Activated CD8-positive, alpha-beta T cell treated with anti-CD3 and anti-CD28 coated beads for 36 hours (primary cell): ENCODE measurements around the gene POLR2H. TPM values are rescaled to one million over a fixed set of nuclear protein-coding genes. Genes with fewer than 3 reads are reported as not detected.

Source experiments
- ATAC-seq: fragments of 200-7000 bp; cut with Tn5 transposase; one replicate; pipeline ENCODE4 v1.10.0; 2021; ENCODE audit warnings: mild to moderate bottlenecking, moderate library complexity
- CTCF ChIA-PET: fragments of 350-600 bp; sonication (Branson Sonifier 250); formaldehyde crosslinking; loops from one replicate; lab custom pipeline; 2021; ENCODE audit warnings: antibody characterized with exemption; lab: Charles Lee
- POLR2A ChIA-PET: fragments of 350-600 bp; sonication (Branson Sonifier 250); formaldehyde crosslinking; loops from one replicate; lab custom pipeline; 2021; ENCODE audit warnings: antibody characterized with exemption; lab: Charles Lee
- DNase-seq: peaks from one replicate; pipeline ENCODE4 v3.0.0-alpha.2; 2020
- H3K27ac Mint-ChIP-seq: one replicate; pipeline ENCODE4 v1.8.0; 2021; ENCODE audit warnings: mild to moderate bottlenecking, mixed read lengths
- H3K27me3 Mint-ChIP-seq: one replicate; pipeline ENCODE4 v1.8.0; 2021; ENCODE audit warnings: mixed read lengths
- H3K36me3 Mint-ChIP-seq: one replicate; pipeline ENCODE4 v1.8.0; 2021; ENCODE audit warnings: low read depth, mixed read lengths
- H3K4me1 Mint-ChIP-seq: one replicate; pipeline ENCODE4 v1.8.0; 2021; ENCODE audit warnings: low read depth, mixed read lengths
- H3K4me3 Mint-ChIP-seq: one replicate; pipeline ENCODE4 v1.8.0; 2021; ENCODE audit warnings: mild to moderate bottlenecking, moderate library complexity, mixed read lengths
- H3K9me3 Mint-ChIP-seq: one replicate; pipeline ENCODE4 v1.8.0; 2021; ENCODE audit warnings: mixed read lengths
- CTCF ChIP-seq: fragments of 200-600 bp; IDR thresholded peaks from one replicate; pipeline ENCODE4 v1.8.0; 2022; ENCODE audit warnings: antibody characterized with exemption, mild to moderate bottlenecking
- intact Hi-C: fragments of 100-400 bp; cut with micrococcal nuclease; formaldehyde crosslinking; loops from one replicate; pipeline ENCODE4 v1.10.0; 2022
- total RNA-seq, 2 experiments: library from RNA; stranded (reverse); gene quantifications; one replicate each; pipeline ENCODE4 v1.2.3, GENCODE V29; 2021

Gene POLR2H
- total RNA-seq, 2 experiments from 2014 or later = 166 to 169 TPM

DNA sequence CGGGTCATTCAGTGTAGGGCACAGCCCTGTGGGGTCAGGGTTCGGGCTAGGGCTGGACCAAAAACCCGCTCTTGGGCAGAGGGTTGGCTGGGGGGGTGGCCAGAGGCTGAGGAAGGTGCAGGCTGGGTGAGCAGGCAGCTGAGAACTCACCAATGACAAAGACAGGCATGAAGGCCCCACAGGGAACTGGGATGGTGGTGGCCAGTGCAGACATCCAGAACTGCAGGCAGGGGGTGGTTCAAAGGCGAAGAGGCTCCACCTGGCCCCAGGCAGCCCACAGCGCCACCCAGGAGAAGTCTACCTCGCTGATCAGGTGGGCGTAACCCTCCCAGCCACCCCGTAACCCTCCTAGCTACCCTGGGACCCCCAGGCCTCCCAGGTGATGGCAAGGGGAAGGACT is 6.8 kb upstream of the POLR2H start:
- Mint-ChIP-seq H3K36me3 (no peaks in the 10 kb centered on the region), H3K4me1 (peaks cover 4% of the 10 kb centered on the region), H3K9me3 (no peaks in the 10 kb centered on the region), H3K4me3 (no peak overlapping the region), H3K27ac (no peak overlapping the region), H3K27me3 (no peaks in the 10 kb centered on the region)
- DNase-seq (no peak), ATAC-seq (no peak)
- CTCF ChIA-PET = interaction anchor here (0.9 to 3.1 kb wide), 9 partner anchors 9 to 202 kb away, joined by 3 to 25 read pairs (median 6); partner anchors contain the start of gene FAM131A
- TF ChIP-seq CTCF = no peak
- intact Hi-C loops = no loop called here
- POLR2A ChIA-PET = interaction anchor here (0.6 to 2.0 kb wide), 3 partner anchors 16 to 1045 kb away, joined by 3 to 8 read pairs (median 4); no protein-coding TSS in a partner anchor

GRCh38 chr3:184355261-184356040 is 6.1 kb upstream of the POLR2H start:
- peaks cover 10% of the 10 kb centered on the region for H3K4me1 Mint-ChIP-seq
- H3K4me3 Mint-ChIP-seq = no peak overlapping the region

DNA sequence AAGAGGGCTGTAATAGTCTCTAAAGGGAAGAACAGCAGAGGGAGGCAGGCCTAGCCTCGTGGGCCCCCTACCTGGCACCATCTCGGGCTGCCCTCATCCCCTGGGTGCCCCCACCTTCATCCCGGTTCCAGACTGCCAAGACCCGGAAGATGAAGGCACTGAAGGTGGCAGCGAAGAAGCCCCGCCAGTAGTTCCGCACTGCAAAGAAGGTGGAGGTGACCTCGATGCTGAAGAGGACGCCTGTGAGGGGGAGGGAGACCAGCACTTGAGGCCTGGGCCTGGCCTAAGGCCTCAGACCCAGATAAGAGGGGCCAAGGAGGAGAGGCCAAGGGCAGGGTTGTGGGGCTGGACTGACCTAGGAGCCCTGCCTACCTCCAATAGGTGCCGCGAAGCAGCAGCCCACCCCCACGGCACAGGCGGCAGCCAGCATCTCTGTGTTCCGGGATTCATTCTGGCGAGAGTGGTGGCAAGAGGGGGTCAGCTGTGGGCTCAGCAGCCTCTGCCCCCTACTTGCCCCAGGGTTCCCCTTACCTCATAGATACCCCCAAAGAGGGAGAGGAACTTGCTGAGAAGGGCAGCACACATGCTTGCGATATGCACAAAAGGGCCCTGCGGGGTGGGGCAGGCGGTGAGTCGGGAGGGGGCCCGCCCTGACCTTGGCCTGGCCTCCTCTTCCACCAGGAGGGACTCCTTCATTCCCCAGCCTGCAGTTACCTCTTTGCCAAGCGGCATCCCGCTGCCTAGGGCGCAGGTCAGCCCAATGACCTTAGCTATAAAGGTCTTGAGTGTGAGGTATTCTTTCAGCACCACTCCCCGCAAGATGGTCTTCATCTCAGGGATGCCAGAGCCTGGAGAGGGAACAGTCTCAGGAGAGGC is 4.0 kb upstream of the POLR2H start:
- Mint-ChIP-seq H3K27me3 (no peaks in the 10 kb centered on the region), H3K9me3 (no peaks in the 10 kb centered on the region), H3K27ac (no peak overlapping the region), H3K4me1 (peaks cover 14% of the 10 kb centered on the region), H3K36me3 (no peaks in the 10 kb centered on the region), H3K4me3 (no peak overlapping the region)
- ChIA-PET CTCF (no interaction called here), POLR2A (interaction anchor here (1.7 kb wide), 1 partner anchor 22 kb away, joined by 3 read pairs; no protein-coding TSS in a partner anchor)
- ATAC-seq (no peak), DNase-seq (no peak)
- intact Hi-C loops = no loop called here
- no peak for TF ChIP-seq CTCF

More at GRCh38 chr3:184355261-184356040, 6.1 kb upstream of the POLR2H start:
- no peaks in the 10 kb centered on the region for H3K27me3 Mint-ChIP-seq
- POLR2A ChIA-PET = interaction anchor here (0.6 to 1.2 kb wide), 2 partner anchors 28 to 1044 kb away, joined by 3 to 4 read pairs; no protein-coding TSS in a partner anchor
- H3K9me3 Mint-ChIP-seq = no peaks in the 10 kb centered on the region
- ATAC-seq (no peak), DNase-seq (no peak)
- H3K36me3 Mint-ChIP-seq = no peaks in the 10 kb centered on the region
- CTCF ChIA-PET = interaction anchor here (0.8 to 3.1 kb wide), 9 partner anchors 10 to 201 kb away, joined by 3 to 25 read pairs (median 6); partner anchors contain the start of gene FAM131A
- intact Hi-C loops = no loop called here
- TF ChIP-seq CTCF = no peak
- H3K27ac Mint-ChIP-seq = no peak overlapping the region

DNA sequence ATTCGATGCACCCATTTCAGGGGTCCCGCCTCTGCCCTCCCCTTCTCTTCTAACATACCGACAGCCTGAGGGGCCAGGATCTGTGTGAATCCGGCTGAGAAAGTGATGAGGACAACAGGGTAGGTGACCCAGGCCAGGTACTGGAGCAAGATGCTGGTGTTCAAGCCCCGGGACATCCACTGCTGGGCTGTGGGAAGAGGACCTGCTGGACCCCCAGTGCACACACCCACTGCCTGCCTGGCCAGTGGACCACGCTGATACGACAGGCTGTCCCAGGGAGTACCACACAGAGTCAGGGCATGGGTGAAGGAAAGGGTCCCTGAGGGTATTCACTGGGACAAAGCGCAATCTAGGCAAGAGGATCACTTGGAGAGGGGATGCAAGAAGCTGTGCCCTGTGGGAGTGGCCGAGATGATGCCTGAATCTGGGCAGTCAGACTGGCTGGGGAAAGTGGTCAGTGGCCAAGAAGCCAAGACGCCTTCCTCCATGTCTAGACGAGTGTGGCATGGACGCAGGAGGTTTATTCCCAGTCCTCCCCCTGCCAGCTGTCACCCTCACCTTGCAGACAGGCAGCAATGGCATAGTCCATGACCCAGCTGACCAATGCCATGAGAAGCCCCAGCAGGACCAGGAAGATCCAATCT is 3.3 kb upstream of the POLR2H start:
- no peak overlapping the region for H3K4me3 Mint-ChIP-seq
- peaks cover under 1% of the 10 kb centered on the region for H3K36me3 Mint-ChIP-seq
- intact Hi-C loops = no loop called here
- ChIA-PET CTCF (interaction anchor here (1.5 to 6.6 kb wide), 2 partner anchors 14 to 183 kb away, joined by 6 to 29 read pairs; no protein-coding TSS in a partner anchor), POLR2A (interaction anchor here (1.5 to 2.8 kb wide), 3 partner anchors 10 to 23 kb away, joined by 3 to 10 read pairs (median 5); partner anchors contain the start of gene CHRD)
- DNase-seq = no peak
- no peaks in the 10 kb centered on the region for H3K27me3 Mint-ChIP-seq
- H3K27ac Mint-ChIP-seq = no peak overlapping the region
- H3K4me1 Mint-ChIP-seq = peaks cover 14% of the 10 kb centered on the region
- H3K9me3 Mint-ChIP-seq = no peaks in the 10 kb centered on the region
- ATAC-seq = no peak
- TF ChIP-seq CTCF = no peak
